ENCODE measurements around the gene STPG1.

STPG1 gene

GRCh38 chr1:24351918-24352627, 61.5 kb downstream of the STPG1 start:
- Histone ChIP-seq H3K79me2 (no peaks in the 10 kb centered on the region), H3K4me2 (ENCODE audit: low read length) (no peak overlapping the region), H3K9me3 (ENCODE audit: control insufficient read depth, low read length) (no peaks in the 10 kb centered on the region), H2AFZ (no peak overlapping the region), H3K4me3 (ENCODE audit: low read depth, low read length) (no peak overlapping the region), H3K4me1 (no peaks in the 10 kb centered on the region), H3K36me3 (ENCODE audit: control insufficient read depth, insufficient read depth, low read length) (no peaks in the 10 kb centered on the region), H3K9ac (no peak overlapping the region), H3K27me3 (ENCODE audit: control insufficient read depth, insufficient read depth, low read length) (no peaks in the 10 kb centered on the region), H3K27ac (no peak overlapping the region)
- TF ChIP-seq CTCF (IDR thresholded peaks at IDR 0.05) = no peak

GRCh38 chr1:24351247-24351646, 62.3 kb downstream of the STPG1 start:
- Histone ChIP-seq H3K9me3 (ENCODE audit: control insufficient read depth, low read length) (no peaks in the 10 kb centered on the region), H3K36me3 (ENCODE audit: control insufficient read depth, insufficient read depth, low read length) (no peaks in the 10 kb centered on the region), H3K4me2 (ENCODE audit: low read length) (no peak overlapping the region)

GRCh38 chr1:24349891-24350290, 63.7 kb downstream of the STPG1 start:
- Histone ChIP-seq H2AFZ (no peak overlapping the region), H3K9ac (no peak overlapping the region), H3K9me3 (ENCODE audit: control insufficient read depth, low read length) (no peaks in the 10 kb centered on the region), H3K4me3 (ENCODE audit: low read depth, low read length) (no peak overlapping the region), H3K4me1 (no peaks in the 10 kb centered on the region), H3K36me3 (ENCODE audit: control insufficient read depth, insufficient read depth, low read length) (no peaks in the 10 kb centered on the region), H3K79me2 (no peaks in the 10 kb centered on the region), H3K4me2 (ENCODE audit: low read length) (no peak overlapping the region), H3K27ac (no peak overlapping the region), H3K27me3 (ENCODE audit: control insufficient read depth, insufficient read depth, low read length) (no peaks in the 10 kb centered on the region)
- TF ChIP-seq CTCF (IDR thresholded peaks at IDR 0.05) = no peak

More at GRCh38 chr1:24351247-24351646, 62.3 kb downstream of the STPG1 start:
- Histone ChIP-seq H3K79me2 (no peaks in the 10 kb centered on the region), H2AFZ (no peak overlapping the region), H3K27ac (no peak overlapping the region), H3K9ac (no peak overlapping the region), H3K4me3 (ENCODE audit: low read depth, low read length) (no peak overlapping the region), H3K4me1 (no peaks in the 10 kb centered on the region), H3K27me3 (ENCODE audit: control insufficient read depth, insufficient read depth, low read length) (no peaks in the 10 kb centered on the region)
- TF ChIP-seq CTCF (IDR thresholded peaks at IDR 0.05) = no peak

- Histone ChIP-seq H3K27me3 (ENCODE audit: control insufficient read depth, insufficient read depth, low read length) (no peaks in the 10 kb centered on the region), H3K79me2 (no peaks in the 10 kb centered on the region)
Measured at GRCh38 chr1:24348196-24348595, 65.4 kb downstream of the STPG1 start.

More at GRCh38 chr1:24348196-24348595, 65.4 kb downstream of the STPG1 start:
- Histone ChIP-seq H3K4me1 (no peaks in the 10 kb centered on the region), H3K4me2 (ENCODE audit: low read length) (no peak overlapping the region), H3K36me3 (ENCODE audit: control insufficient read depth, insufficient read depth, low read length) (no peaks in the 10 kb centered on the region), H2AFZ (no peak overlapping the region), H3K27ac (no peak overlapping the region), H3K9ac (no peak overlapping the region), H3K9me3 (ENCODE audit: control insufficient read depth, low read length) (no peaks in the 10 kb centered on the region), H3K4me3 (ENCODE audit: low read depth, low read length) (no peak overlapping the region)
- TF ChIP-seq CTCF (IDR thresholded peaks at IDR 0.05) = no peak
